Stimulated activated CD4-positive, alpha-beta T cell treated with anti-CD3 and anti-CD28 coated beads, Interleukin-1b, Interleukin-23, amount 100 ng/mL, for 1 hour (primary cell): ENCODE data around the gene RIMBP2.
"Not testable (repeated sequence)": the region's sequence is repeated elsewhere in the genome, so short reads cannot be mapped to it uniquely, and the experiment has no call there.

Experiments used
- DNase-seq, 2 donors: peaks; one replicate each; pipeline ENCODE4 v3.0.0-alpha.2; 2020; ENCODE audit warnings: low read depth in 2 of 2

The RIMBP2 gene

GRCh38 chr12:130596241-130596640 is 119.9 kb downstream of the RIMBP2 start:
- DNase-seq: no peak

- DNase-seq: no peak
Measured at GRCh38 chr12:130595566-130595965, 120.5 kb downstream of the RIMBP2 start.

GRCh38 chr12:130593056-130593455 is 123.0 kb downstream of the RIMBP2 start:
- DNase-seq: no peak

GRCh38 chr12:130592641-130593040 is 123.5 kb downstream of the RIMBP2 start:
- no peak for DNase-seq

- no peak for DNase-seq
Measured at GRCh38 chr12:130591736-130592135, 124.4 kb downstream of the RIMBP2 start.

GRCh38 chr12:130590685-130591084 is 125.4 kb downstream of the RIMBP2 start:
- no peak for DNase-seq

- DNase-seq: no peak
Measured at GRCh38 chr12:130589540-130590317, 126.4 kb downstream of the RIMBP2 start.

GRCh38 chr12:130588696-130589539 is 127.2 kb downstream of the RIMBP2 start:
- no peak for DNase-seq

GRCh38 chr12:130587966-130588365 is 128.1 kb downstream of the RIMBP2 start:
- no peak for DNase-seq

- DNase-seq: not testable (repeated sequence)
Measured at GRCh38 chr12:130584475-130584874, 131.6 kb downstream of the RIMBP2 start.

- DNase-seq: no peak
Measured at GRCh38 chr12:130583800-130584199, 132.3 kb downstream of the RIMBP2 start.

GRCh38 chr12:130583317-130583716 is 132.8 kb downstream of the RIMBP2 start:
- DNase-seq: no peak

GRCh38 chr12:130582286-130582685 is 133.8 kb downstream of the RIMBP2 start:
- DNase-seq: no peak

- no peak for DNase-seq
Measured at GRCh38 chr12:130581782-130582181, 134.3 kb downstream of the RIMBP2 start.

GRCh38 chr12:130579231-130579630 is 136.9 kb downstream of the RIMBP2 start:
- no peak for DNase-seq

GRCh38 chr12:130577351-130577750 is 138.7 kb downstream of the RIMBP2 start:
- no peak for DNase-seq

GRCh38 chr12:130576371-130576816 is 139.7 kb downstream of the RIMBP2 start:
- DNase-seq: no peak

GRCh38 chr12:130574402-130574801 is 141.7 kb downstream of the RIMBP2 start:
- DNase-seq: no peak

GRCh38 chr12:130573766-130574165 is 142.3 kb downstream of the RIMBP2 start:
- no peak for DNase-seq

GRCh38 chr12:130573235-130573634 is 142.9 kb downstream of the RIMBP2 start:
- no peak for DNase-seq

- no peak for DNase-seq
Measured at GRCh38 chr12:130572553-130572952, 143.5 kb downstream of the RIMBP2 start.

GRCh38 chr12:130571734-130572133 is 144.4 kb downstream of the RIMBP2 start:
- DNase-seq: no peak

GRCh38 chr12:130571089-130571488 is 145.0 kb downstream of the RIMBP2 start:
- no peak for DNase-seq
